Measurements from ENCODE around the gene SLC4A3.
A peak's percentile ranks its signal among the peaks of the same experiment; 100 is the strongest.
"Not testable (repeated sequence)": the region's sequence is repeated elsewhere in the genome, so short reads cannot be mapped to it uniquely, and the experiment has no call there.

Gene SLC4A3

DNA sequence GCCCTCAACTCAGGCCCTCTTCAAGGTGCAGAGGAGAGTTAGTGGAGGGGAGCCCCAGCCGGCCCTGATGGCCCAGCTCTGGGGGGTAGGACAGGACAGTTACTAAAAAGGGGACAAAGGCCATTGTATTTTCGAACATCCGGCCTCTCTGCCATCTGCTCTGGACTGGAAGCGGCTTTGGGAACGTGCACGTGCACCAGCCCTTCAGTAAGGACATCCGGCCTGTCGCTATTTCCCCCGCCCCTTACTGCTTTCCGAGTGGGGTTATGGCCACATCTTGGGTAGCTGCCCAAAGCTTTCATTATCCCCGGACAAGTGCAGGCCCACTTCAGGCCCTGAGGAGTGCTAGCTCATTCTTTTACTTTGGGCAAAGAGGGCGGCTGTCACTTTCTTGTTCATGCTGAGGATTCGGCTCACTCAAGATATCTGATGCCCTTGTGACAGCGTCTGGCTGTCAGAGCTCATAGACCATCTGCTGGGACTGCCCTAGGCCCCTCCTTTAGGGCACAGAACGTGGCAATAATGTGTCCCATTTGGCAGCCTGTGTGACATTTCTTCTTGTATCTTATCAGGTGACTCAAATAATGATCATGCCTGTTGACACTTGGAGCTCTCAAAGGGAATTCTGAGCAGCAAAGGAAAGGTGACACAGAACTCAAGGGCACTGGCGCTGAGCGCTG, 17.5 kb downstream of the SLC4A3 start:
- peak; percentile 61 for DNase-seq (ENCODE audit: low read depth, low spot score)

DNA sequence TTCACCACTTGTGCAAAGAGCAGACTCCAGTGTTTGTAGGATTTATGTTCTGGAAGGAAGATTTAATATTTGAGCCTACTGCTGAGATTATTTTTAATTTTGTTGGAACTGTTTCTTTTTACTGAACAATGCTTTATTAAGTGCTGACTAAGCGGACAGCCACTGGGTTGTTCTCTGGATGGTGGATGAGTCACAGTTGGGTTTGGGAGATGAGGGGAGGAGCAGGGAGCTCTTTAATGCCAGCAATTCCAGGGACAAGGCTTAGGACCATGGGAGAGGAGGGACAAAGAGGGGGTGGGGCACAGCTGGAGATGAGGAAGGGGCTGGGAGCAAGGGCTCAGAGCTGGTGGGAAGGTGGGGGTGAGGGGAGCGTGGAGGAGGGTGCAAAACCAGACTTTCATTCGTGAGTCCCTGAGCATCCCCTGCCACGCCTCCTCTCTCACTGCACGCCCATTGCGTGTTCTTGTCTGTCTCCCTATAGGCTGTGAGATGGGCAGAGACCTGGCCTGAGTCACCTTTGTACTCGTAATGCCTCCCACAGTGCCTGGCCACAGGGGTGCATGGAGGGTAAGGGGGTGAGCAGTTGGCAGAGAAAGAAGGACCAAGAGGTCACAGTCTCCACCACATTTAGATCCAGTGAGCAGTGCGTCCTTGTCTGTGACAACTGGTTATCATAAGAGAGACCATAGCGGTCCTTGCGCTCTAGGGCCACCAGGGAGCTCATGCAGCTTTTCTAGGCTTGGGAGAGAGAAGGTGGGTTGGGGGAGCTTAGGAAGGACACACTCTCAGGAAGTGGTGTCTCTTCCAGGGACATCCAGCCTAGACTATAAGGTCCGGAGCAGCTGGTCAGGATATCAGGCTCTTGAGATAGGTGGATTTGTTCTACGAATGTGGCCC, 18.4 kb downstream of the SLC4A3 start:
- DNase-seq (ENCODE audit: low read depth, low spot score), result peak; percentile 87

DNA sequence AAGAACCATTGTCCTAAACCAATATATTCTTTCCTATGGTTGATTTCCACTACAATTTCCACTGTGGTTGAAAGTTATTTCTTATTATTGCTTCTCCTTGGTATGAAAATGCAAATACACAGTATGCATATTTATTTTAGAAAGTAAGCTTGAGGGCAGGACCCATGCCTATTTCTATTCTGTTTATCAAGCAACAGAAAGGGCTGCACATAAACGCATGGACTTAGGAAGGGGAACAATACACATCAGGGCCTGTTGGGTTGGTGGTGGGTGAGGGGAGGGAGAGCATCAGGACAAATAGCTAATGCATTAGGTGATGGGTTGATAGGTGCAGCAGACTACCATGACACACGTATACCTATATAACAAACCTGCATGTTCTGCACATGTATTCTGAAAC, 20.7 kb downstream of the SLC4A3 start:
- DNase-seq (ENCODE audit: low read depth, low spot score), result no peak

DNA sequence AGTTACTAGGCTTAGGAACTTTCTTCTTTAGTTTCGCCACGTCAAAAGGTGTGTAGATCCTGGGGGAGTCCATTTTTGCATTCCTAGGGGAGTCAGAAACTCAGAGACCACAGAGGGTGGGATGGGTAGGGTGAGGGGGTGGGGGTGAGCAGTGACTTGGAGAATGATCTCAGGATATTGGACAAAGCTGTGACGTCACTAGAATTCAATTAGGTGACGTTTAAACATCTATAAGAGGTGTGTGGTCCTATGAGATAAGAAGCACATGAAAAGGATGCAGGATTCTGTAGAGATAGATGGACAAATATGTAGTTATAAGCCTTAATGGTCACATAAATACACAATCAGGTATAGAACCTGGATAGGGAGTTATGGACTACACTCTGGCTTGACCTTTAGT, 21.5 kb downstream of the SLC4A3 start:
- no peak for DNase-seq (ENCODE audit: low read depth, low spot score)

DNA sequence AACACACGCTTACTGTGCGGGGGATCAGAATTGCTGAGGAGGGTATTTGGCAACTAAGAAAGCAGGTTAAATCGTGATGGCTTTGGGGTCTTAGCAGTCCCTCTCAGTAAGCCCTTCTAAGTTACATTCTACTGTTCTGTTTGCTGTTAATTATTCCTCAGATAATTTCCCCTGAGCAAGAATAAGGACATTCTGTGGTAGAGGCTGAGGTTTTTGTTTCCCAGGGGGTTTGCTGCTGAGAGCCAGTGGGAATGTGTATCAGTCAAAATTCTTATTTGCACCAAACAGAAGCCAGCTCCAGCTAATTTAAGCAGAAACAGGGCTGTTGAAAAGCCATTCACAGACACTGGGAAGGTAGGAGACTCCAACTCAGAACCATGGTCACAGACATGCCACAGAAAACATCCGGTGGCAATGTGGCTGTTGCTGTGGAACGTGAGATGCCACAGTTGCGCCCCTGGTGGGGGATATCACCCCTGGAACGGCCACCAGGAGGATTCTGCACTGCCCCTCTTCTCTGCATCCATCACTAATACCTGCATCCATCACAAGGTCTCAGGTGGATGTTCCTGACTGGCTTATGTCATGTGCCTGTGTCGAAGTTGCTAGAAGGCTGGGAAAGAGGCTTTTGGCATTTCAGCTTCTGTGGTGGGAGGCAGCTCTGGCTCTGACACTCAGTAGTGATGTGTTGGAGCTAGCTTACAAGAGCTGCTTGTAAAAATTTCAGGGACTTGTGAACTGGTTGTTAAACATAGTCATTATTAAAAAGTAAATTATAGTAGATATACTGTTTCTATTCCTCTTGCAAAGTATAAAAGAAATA, 23.2 kb downstream of the SLC4A3 start:
- peak; percentile 43 for DNase-seq (ENCODE audit: low read depth, low spot score)

DNA sequence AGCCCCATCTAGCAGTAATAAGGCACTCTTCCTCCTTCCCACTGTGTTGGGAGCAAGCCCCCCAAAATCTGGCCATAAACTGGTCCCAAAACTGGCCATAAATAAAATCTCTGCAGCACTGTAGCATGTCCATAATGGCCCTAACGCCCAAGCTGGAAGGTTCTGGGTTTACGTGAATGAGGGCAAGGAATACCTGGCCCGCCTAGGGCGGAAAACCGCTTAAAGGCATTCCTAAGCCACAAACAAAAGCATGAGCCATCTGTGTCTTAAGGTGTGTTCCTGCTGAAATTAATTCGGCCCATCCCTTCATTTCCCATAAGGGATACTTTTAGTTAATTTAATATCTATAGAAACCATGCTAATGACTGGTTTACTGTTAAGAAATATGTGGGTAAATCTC, 24.2 kb downstream of the SLC4A3 start:
- DNase-seq (ENCODE audit: low read depth, low spot score), result not testable (repeated sequence)

DNA sequence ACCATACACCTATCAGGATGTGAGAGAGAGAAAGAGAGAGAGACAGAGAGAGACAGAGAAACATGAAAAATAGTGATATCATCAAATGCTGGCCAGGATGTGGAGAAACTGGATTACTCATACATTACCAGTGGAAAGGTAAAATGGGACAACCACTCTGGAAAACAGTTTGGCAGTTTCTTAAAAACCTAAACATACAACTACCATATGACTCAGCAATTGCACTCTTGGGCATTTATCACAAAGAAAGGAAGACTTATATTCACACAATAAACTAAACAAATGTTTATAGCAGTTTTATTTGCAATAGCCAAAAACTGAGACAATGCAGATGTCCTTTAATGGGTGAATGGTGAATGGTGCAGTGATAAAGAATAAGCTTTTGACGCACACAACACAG, 29.1 kb downstream of the SLC4A3 start:
- no peak for DNase-seq (ENCODE audit: low read depth, low spot score)

DNA sequence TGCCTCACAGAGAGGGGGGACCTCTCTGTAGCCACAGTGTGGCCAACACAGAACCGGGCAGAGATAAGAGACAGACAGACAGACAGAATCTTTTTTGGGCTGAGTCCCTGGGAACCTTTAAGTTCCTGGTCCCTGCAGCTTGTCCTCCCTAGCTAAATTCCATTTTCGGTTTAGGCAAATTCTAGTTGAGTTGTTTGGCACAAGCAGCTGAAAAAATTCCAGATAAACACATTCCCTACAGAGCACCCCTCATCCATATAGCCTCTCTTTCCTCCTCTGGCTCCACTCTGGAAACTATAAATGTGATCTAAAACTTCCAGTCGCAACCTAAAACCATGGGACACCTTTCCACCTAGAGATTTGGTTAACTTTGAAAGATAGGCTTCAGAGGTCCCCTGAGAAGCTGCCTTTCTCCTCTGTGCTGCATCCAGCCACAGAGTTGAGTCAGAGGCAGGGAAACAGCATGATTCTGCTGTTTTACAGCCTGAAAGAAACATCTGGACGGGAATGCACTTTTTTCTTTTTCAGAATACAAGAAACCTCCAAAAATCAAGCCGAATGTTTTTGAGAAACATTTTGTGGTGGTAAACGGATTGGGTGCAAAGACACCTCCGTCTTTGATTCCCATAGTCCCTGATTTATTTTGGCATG, 30.9 kb downstream of the SLC4A3 start:
- peak; percentile 26 for DNase-seq (ENCODE audit: low read depth, low spot score)

DNA sequence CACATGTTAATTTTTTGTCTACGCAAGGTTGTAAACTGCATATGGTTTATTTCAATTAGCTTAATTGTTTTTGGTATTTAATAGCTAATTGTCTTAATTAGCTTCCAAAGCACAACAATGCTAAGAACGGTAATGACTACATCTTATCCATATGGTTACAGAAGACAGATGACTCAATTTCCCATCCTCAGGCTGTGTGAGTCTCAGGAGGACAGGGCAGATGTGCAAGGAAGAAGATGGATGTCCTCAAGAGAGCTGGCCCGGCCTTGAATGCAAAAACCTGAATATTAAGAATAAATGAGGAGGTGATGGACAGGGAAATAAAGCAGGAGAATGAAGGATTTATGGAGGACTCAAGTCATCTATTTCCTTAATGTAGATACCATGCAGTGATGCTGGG, 31.4 kb downstream of the SLC4A3 start:
- DNase-seq (ENCODE audit: low read depth, low spot score), result no peak

DNA sequence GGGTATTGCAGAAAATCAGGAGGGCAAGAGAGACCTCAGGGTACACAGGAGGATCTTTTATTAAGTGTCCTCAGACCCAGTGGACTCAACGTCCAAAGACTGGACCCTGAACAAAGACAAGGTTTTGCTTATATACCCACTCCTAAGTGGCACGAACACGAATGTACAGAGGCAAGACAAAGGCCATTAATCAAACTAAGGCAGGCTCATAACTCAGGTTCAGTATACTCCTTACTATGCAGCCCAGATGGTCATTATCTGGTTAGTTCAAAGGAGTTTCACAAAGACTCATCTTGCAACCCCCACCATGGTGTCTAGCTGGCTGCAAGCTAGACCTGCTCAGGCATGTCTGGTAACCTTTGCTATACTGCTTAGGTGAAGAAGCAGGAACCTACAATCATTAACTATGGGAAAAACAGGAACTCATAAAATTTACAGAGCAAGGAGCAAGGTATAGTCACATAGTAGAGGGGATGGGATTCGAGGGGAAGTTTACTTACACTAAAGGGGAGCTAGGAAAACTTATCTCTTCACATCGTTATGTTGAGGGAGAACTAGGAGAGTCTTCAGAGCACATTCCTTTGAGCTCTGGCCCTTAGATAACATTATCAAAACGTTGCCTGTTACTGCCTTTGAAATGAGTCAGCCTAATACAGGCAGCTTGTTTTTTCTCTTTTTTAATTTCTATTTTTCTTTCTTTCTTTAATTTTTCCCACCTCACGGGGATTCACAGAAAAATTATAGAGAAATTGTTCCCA, 33.9 kb downstream of the SLC4A3 start:
- DNase-seq (ENCODE audit: low read depth, low spot score), result no peak

DNA sequence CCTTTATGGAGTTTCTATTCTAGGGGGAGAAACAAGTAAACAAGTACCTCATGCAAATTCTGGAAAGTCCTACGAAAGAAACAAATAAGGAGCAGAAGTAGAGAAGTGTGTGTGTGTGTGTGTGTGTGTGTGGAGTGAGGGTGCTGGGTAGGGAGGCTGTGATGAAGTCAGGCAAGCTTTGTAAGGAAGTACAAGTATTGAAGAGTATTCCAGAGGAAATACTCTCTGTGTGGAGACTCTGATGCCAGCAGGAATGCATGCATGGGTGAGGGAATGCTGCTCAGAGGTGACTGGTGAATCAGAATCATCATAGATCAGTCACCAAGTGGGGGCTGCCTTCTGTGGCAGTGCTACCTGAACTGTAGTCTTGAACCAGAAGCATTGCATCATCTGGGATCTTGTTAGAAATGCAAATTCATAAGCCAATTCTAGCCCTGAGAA, 34.5 kb downstream of the SLC4A3 start:
- peak; percentile 74 for DNase-seq (ENCODE audit: low read depth, low spot score)

DNA sequence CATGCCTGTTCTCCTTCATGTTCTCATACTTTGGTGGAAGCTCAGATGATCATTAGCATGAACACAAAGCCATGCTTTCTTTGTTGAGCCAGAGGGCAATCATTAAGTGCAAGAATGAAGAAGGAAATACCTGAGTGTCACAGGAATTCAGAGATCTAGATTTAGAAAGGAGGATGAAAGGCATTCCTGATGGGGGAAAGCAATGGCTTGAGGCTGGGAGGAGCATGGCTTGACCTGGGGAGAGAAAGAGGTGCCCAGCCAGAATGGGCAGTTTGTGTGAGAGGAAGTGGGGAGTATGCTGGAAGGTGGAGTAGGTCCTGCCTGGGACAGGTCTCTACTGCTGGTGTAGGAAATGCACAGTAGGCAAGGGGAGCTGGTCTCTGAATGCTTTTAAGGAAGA, 35.1 kb downstream of the SLC4A3 start:
- peak; percentile 71 for DNase-seq (ENCODE audit: low read depth, low spot score)

DNA sequence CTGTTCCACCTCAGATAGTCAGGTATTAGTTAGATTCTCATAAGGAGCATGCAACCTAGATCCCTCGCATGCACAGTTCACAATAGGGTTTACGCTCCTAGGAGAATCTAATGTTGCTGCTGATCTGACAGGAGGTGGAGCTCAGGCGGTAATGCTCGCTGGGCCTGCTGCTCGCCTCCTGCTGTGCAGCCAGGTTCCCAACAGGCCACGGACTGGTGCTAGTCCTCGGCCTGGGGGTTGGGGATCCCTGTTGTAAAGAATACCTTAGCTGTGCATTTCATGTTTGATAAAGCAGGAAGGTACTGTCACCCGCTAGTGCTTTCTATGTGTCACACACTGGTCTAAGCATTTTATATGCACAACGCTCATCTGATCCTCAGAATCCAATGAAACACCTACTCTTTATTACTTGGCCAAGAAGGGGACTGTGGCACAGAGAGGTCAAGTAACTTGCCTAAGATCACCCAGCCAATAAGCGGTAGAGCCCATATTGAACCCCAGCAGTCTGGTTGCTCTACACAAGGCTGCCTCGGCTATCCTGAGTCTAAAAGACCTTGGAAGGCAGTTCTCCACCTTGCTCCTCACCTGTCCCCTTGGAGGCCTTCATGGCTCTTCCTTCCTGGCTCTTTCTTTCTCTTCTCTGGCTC, 35.8 kb downstream of the SLC4A3 start:
- no peak for DNase-seq (ENCODE audit: low read depth, low spot score)

DNA sequence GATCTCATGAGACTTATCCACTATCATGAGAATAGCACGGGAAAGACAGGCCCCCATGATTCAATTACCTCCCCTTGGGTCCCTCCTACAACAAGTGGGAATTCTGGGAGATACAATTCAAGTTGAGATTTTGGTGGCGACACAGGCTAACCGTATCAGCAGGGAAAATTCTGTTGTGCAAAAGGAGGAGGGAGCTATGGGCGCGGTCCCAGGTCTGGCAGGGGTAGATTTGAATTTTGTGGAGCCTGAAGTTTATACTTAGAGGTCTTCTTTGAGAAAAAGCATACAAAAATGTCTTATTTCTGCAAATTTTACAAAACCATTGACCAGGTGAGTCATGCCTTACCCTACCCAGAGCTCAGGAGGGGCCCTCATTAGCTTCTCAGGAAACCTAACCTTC, 36.6 kb downstream of the SLC4A3 start:
- no peak for DNase-seq (ENCODE audit: low read depth, low spot score)

DNA sequence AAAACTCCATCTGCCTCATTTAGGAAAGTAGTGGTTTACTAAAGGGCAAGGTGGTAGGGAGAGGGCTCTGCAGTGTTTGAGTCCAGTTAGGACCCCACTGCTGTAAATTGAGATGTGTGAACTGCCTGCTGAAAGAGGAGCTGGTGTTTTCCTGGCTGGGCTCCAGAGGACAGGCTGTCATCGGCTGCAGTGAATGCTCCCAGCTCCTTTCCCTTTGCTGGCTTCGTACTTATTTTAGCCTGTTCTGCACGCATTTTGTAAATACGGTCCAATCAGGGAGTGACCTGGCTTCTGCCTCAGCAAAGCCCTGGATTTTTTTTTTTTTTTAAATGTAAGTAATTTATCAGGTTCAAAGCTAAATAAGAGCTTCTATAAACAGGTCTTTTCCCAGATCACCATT, 37.5 kb downstream of the SLC4A3 start:
- DNase-seq (ENCODE audit: low read depth, low spot score), result peak; percentile 72

DNA sequence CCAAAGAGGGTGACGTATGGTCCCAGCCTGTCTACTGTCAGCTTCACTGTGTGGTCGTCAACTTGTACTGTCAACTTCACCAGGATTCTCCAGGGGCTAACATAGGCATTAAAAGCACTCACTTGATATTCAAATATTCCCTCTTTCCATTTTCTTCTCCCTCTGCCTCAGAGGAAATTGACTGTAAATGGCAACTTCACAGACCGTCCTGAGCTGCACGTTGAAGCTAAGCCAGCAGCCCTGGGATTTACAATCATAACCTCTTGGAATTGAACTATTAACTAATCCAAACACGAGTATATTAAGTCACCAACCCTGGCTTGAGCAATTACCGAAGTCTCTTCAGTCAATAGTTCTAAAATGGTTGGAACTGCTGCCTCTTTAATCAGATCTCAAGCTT, 38.5 kb downstream of the SLC4A3 start:
- DNase-seq (ENCODE audit: low read depth, low spot score), result no peak

DNA sequence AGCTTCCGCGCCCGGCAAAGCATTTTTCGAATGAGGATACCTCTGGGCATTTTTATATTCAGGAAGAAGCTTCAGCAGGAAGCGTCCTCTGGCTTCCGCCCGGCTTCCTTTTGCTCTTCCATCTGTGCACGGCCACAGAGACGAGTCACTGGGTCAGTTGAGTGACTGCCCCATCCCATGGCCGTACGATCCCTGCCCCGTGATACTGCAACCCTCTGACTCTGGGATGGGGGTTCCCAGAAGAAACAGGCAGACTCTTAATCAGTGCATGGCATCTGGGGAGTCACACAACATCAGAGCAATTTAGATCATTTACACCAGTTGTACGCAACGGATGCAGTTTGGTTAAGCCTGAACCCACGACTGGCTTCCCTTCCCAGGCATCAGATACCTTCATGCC, 40.9 kb downstream of the SLC4A3 start:
- no peak for DNase-seq (ENCODE audit: low read depth, low spot score)

DNA sequence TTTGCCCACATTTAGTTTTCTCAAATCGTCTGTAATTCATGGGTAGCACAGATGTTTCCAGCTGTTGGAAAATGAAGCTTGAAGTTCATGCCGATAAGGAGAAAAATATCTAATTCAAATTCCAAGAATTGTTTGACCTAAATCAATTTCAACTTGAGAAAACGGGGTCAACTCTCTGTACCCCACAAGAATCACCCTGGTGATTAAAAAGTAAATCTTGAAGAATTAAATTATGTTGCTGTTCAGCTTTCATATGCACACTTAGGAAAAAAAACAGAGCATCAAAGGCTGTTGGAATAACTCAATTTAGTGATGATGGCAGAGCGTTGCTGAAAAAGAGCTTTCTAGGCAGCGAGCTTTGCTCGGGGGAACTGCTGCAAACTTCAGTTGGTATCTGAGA, 43.0 kb downstream of the SLC4A3 start:
- DNase-seq (ENCODE audit: low read depth, low spot score), result no peak

DNA sequence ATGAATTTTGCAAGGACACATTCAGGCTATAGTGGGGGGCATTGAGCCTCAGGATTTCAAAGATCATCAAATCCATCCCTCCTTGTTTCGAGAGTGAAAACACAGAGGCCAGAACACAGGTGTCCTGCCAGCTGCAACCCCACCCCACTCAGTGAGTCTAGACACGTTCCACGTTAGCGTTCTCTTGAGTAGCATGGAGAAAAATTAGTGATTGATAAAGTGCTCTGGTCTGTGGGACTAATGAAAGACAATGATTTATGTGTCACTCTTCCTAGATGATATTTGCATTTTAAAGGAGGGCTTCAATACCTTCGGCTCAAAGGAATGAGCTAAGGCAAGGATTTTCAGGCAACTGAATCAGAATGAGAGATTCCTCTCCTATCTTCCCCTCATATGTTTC, 43.8 kb downstream of the SLC4A3 start:
- DNase-seq (ENCODE audit: low read depth, low spot score), result no peak

DNA sequence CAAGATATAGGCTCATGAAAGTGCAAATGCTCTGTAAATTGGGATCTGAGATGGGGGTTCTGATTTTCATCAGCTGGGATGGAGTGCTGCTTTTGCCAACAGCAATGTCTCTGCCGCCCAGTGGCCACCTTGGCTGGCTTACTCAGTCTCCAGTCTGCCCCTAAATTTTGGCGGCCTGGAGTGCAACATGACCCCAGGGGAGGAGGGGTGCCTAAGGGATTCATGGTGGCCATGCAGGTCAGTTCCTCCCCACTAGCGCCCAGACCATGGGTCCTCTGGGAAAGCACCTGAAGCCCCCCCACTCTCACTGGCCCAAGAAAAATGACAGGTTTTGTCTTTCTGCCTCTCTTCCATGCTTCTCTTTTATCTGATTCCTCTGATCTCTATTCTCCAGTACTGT, 45.0 kb downstream of the SLC4A3 start:
- DNase-seq (ENCODE audit: low read depth, low spot score), result no peak
